Mesendoderm (in vitro differentiated cells): ENCODE data around the gene COL2A1.

Source experiments
- DNase-seq: peaks from one replicate; pipeline ENCODE4 v3.0.0; 2013
- H2AK5ac ChIP-seq: 2 replicates; pipeline ENCODE4 v1.6.1; 2013; ENCODE audit warnings: low read length, inconsistent platforms
- H2BK120ac ChIP-seq: 2 replicates; pipeline ENCODE4 v1.6.1; 2013; ENCODE audit warnings: low read depth, mild to moderate bottlenecking, low read length, moderate library complexity, mixed read lengths
- H2BK15ac ChIP-seq: replicated peaks from 2 replicates; pipeline ENCODE4 v1.6.1; 2013; ENCODE audit warnings: low read depth, mild to moderate bottlenecking, moderate library complexity
- H2BK5ac ChIP-seq: 2 replicates; pipeline ENCODE4 v1.6.1; 2013; ENCODE audit warnings: low read length, inconsistent platforms
- H3K18ac ChIP-seq: 2 replicates; pipeline ENCODE4 v1.6.1; 2013; ENCODE audit warnings: mild to moderate bottlenecking, low read length, mixed read lengths
- H3K23ac ChIP-seq: one replicate; pipeline ENCODE4 v1.6.1; 2013; ENCODE audit warnings: low read length
- H3K27ac ChIP-seq: 2 replicates; pipeline ENCODE4 v1.5.1; 2013; ENCODE audit warnings: low read depth, mild to moderate bottlenecking, inconsistent platforms, low read length, moderate library complexity
- H3K27me3 ChIP-seq: 2 replicates; pipeline ENCODE4 v1.6.1; 2013; ENCODE audit warnings: low read length, control low read depth, mild to moderate bottlenecking, inconsistent platforms; ENCODE audit not compliant: insufficient read depth, poor library complexity
- H3K36me3 ChIP-seq: 2 replicates; pipeline ENCODE4 v1.6.1; 2013; ENCODE audit warnings: low read length, inconsistent platforms; ENCODE audit not compliant: control insufficient read depth, insufficient read depth
- H3K4ac ChIP-seq: one replicate; pipeline ENCODE4 v1.6.1; 2013; ENCODE audit warnings: low read depth, mild to moderate bottlenecking, low read length, moderate library complexity
- H3K4me1 ChIP-seq: 2 replicates; pipeline ENCODE4 v1.6.1; 2013; ENCODE audit warnings: low read depth, low read length, inconsistent platforms; ENCODE audit not compliant: control insufficient read depth
- H3K4me2 ChIP-seq: 2 replicates; pipeline ENCODE4 v1.6.1; 2013; ENCODE audit warnings: low read length
- H3K4me3 ChIP-seq: 2 replicates; pipeline ENCODE4 v1.5.1; 2013; ENCODE audit warnings: mild to moderate bottlenecking, low read length
- H3K56ac ChIP-seq: one replicate; pipeline ENCODE4 v1.6.1; 2013; ENCODE audit warnings: low read length
- H3K79me1 ChIP-seq: 2 replicates; pipeline ENCODE4 v1.6.1; 2013; ENCODE audit warnings: low read length, inconsistent platforms
- H3K79me2 ChIP-seq: 2 replicates; pipeline ENCODE4 v1.6.1; 2013; ENCODE audit warnings: mild to moderate bottlenecking, low read length; ENCODE audit not compliant: control insufficient read depth, insufficient read depth
- H3K9ac ChIP-seq: 2 replicates; pipeline ENCODE4 v1.6.1; 2013; ENCODE audit warnings: low read length, inconsistent platforms
- H4K5ac ChIP-seq: one replicate; pipeline ENCODE4 v1.6.1; 2013; ENCODE audit warnings: low read length
- H4K8ac ChIP-seq: one replicate; pipeline ENCODE4 v1.6.1; 2013; ENCODE audit warnings: low read depth, mild to moderate bottlenecking, control low read depth, low read length, moderate library complexity
- WGBS: extraction: QIAGEN DNeasy Blood & Tissue Kit; methylation state at CpG from one replicate; pipeline ENCODE4 v1.1.7; 2013; ENCODE audit warnings: low lambda C conversion rate, missing lambda C conversion rate; ENCODE audit not compliant: insufficient coverage; ENCODE audit errors: extremely low coverage; 5-methylcytosine and 5-hydroxymethylcytosine counted together

COL2A1 gene

DNA sequence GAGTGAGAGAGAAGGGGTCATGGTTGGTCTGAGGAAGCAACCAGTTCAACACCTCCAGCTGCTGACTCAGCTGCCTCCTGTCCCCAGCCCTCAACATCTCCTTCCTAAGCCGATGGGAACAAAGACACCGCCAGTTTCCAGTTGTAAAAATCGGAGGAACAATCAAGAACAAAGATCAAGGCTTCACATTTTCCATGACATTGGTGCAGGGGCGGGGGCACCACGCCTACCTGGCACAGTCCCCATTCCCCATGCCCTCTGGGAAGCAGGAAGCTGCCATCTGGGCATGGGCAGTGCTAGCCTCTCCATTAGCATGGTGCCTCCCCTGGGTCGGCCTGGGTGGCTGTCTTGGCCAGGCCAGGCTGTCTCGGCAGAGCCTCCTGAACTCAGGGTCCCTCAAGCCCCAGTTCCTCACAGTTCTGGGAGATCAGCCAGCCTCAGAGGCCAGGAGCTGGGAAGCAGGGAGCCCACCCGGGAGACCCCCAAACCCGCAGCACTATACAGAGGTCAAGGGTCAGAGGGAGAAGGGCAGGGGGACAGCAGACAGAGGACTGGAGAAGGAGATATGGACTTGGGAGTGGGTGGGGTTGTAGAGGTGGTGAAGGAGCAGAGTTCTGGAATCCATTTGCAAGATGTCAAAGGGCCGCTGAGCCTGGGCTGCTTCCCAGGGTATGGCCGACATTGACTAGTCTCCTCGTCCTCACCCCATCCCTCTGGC lies 60.5 kb downstream of the COL2A1 start:
- Histone ChIP-seq H3K4me2 (no peak overlapping the region), H2AK5ac (no peak overlapping the region), H3K27me3 (no peaks in the 10 kb centered on the region), H4K5ac (no peak overlapping the region), H3K27ac (no peak overlapping the region), H3K79me1 (no peaks in the 10 kb centered on the region), H3K56ac (no peak overlapping the region), H2BK120ac (no peak overlapping the region), H3K9ac (no peak overlapping the region), H2BK15ac (no peak overlapping the region), H3K4me1 (no peaks in the 10 kb centered on the region), H4K8ac (no peak overlapping the region), H3K36me3 (no peaks in the 10 kb centered on the region), H3K23ac (no peak overlapping the region), H3K79me2 (no peaks in the 10 kb centered on the region), H2BK5ac (no peak overlapping the region), H3K18ac (no peak overlapping the region), H3K4me3 (no peak overlapping the region), H3K4ac (no peak overlapping the region)
- no peak for DNase-seq
- no CpG with 5 or more reads among the region's 12 CpGs for WGBS

DNA sequence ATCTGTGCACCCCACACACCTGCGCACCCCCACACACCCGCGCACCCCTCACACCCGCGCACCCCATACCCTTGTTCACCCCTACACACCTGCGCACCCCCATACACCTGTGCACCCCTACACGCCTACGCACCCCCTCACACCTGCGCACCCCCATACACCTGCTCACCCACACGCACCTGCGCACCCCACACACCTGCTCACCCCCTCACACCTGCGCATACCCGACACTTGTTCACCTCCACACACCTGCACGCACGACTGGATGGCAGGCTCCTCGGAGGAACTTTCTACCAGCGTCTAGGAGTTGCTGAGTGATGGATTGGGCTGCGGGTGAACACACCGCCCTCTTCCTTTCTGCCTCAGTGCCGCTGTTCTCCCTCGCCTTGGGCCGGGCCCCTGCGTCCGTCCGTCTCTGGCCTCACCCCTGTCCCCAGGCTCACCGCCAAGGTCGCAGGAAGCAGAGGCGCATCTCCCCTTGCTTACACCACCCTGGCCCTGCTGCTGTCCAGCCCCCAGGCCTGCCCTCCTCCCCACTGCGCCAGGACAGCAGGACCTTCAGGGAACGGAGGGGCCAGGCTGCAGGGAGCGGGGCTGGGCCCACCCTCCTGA lies 61.6 kb downstream of the COL2A1 start:
- H3K4me2 ChIP-seq, result no peak overlapping the region
- H2BK120ac ChIP-seq, result no peak overlapping the region
- no peak overlapping the region for H3K4me3 ChIP-seq
- H3K23ac ChIP-seq, result no peak overlapping the region
- no peak overlapping the region for H3K4ac ChIP-seq
- no peak overlapping the region for H2BK15ac ChIP-seq
- H3K27me3 ChIP-seq, result no peaks in the 10 kb centered on the region
- H3K79me2 ChIP-seq, result no peaks in the 10 kb centered on the region
- no peak overlapping the region for H4K5ac ChIP-seq
- no peaks in the 10 kb centered on the region for H3K79me1 ChIP-seq
- no peaks in the 10 kb centered on the region for H3K36me3 ChIP-seq
- DNase-seq, result no peak
- H2AK5ac ChIP-seq, result no peak overlapping the region
- H4K8ac ChIP-seq, result no peak overlapping the region
- no peak overlapping the region for H3K18ac ChIP-seq
- WGBS, result no CpG with 5 or more reads among the region's 31 CpGs
- no peak overlapping the region for H3K56ac ChIP-seq
- H3K9ac ChIP-seq, result no peak overlapping the region
- H3K27ac ChIP-seq, result no peak overlapping the region
- no peak overlapping the region for H2BK5ac ChIP-seq
- no peaks in the 10 kb centered on the region for H3K4me1 ChIP-seq

DNA sequence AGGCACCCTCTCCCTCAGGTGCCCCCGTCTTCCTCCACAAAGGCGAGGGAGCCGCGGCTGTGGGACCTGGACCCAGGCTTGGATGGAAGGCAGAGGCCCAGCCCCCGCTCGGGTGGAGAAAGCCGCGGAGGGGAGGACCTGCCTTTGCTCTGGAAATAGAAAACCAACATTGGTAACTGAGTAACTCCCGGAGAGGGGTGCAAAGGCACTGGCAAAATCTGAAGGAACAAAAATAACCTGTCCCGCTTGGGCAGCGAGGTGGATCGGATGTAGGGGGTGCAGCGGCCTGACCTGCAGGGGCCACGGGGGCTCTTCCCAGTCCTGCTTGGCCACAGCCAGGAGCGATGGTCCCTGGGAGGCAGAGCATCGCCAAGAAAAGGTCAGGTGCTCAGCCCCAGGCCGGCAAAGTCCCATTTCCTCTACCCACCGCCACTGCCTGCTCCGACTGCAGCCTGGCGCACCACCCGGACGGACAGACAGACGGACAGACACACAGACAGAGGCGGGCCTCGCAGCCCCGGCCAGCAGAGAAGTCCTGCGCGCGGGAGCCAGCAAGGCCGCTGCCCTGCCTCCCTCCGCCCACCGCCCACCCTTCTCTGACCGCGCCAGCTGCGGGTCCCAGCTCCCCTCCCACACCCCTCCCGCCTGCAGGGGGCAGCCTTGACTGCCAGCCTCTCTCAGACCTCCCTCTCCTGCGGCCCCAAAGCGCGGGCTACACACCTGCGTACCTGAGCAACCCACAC lies 62.2 kb downstream of the COL2A1 start:
- Histone ChIP-seq H3K4me3 (no peak overlapping the region), H3K4me1 (no peaks in the 10 kb centered on the region), H2BK120ac (no peak overlapping the region), H3K23ac (no peak overlapping the region), H3K79me2 (no peaks in the 10 kb centered on the region), H2AK5ac (no peak overlapping the region), H4K8ac (no peak overlapping the region), H3K9ac (no peak overlapping the region), H2BK15ac (no peak overlapping the region), H3K79me1 (no peaks in the 10 kb centered on the region), H3K27me3 (no peaks in the 10 kb centered on the region), H2BK5ac (no peak overlapping the region), H3K36me3 (no peaks in the 10 kb centered on the region), H3K4me2 (no peak overlapping the region), H3K56ac (peak overlapping the region; percentile 22), H3K18ac (no peak overlapping the region), H3K4ac (no peak overlapping the region), H3K27ac (no peak overlapping the region), H4K5ac (no peak overlapping the region)
- peak; percentile 71 for DNase-seq
- no CpG with 5 or more reads among the region's 40 CpGs for WGBS

DNA sequence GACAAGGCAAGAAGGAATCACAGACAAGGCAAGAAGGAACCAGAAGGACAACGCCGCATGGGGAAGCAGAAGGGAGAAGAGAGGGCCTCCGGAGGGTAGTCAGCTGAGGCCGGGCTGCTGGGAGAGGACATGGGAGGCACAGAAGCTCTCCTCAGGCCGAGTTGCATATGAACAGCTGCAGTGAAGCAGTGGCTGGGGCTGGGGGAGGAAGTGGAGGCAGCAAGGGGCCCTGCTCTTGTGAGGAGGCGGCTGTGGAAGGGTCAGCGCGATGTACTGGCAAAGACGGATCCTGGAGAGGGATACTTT lies 62.8 kb downstream of the COL2A1 start:
- Histone ChIP-seq H2BK120ac (no peak overlapping the region), H2AK5ac (no peak overlapping the region), H4K5ac (no peak overlapping the region), H3K27ac (no peak overlapping the region), H2BK15ac (no peak overlapping the region), H3K36me3 (no peaks in the 10 kb centered on the region), H3K56ac (no peak overlapping the region), H4K8ac (no peak overlapping the region), H3K4me2 (no peak overlapping the region), H3K79me1 (no peaks in the 10 kb centered on the region), H3K9ac (no peak overlapping the region), H3K27me3 (no peaks in the 10 kb centered on the region), H3K4me3 (no peak overlapping the region), H3K79me2 (no peaks in the 10 kb centered on the region), H3K4ac (no peak overlapping the region), H3K23ac (no peak overlapping the region), H2BK5ac (no peak overlapping the region), H3K4me1 (no peaks in the 10 kb centered on the region), H3K18ac (no peak overlapping the region)
- no CpG with 5 or more reads among the region's 9 CpGs for WGBS
- no peak for DNase-seq

DNA sequence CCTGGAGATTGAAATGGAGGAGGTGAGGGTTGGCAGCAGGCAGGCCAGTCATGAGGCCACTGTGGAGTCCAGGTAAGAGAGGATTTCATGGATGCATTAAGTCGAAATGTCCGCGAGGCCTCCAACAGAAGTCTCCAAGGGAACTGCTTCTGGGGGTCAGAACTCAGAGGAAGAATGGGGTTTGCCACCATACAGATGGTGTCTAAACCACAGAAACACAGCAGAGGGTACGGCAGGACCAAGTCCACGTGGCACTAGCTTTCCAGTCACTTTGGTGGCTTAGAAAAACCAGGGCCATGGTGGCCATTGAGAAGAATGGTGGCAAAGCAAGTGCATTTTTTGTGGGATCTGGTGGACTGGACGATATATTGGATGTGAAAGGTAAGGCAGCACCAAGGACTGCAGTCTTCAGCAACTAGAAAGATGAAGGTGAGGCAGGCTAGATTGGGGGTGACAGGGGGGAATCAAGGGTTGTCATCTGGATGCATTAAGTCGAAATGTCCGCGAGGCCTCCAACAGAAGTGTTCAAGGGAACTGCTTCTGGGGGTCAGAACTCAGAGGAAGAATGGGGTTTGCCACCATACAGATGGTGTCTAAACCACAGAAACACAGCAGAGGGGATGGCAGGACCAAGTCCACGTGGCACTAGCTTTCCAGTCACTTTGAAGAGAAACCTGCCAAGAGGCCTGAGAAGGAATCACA lies 63.4 kb downstream of the COL2A1 start:
- H3K4me2 ChIP-seq, result no peak overlapping the region
- H3K18ac ChIP-seq, result no peak overlapping the region
- H3K4ac ChIP-seq, result no peak overlapping the region
- no peak overlapping the region for H3K56ac ChIP-seq
- no peak overlapping the region for H3K23ac ChIP-seq
- no peak for DNase-seq
- H3K4me1 ChIP-seq, result no peaks in the 10 kb centered on the region
- no peak overlapping the region for H4K5ac ChIP-seq
- no peaks in the 10 kb centered on the region for H3K27me3 ChIP-seq
- H3K79me1 ChIP-seq, result no peaks in the 10 kb centered on the region
- H2AK5ac ChIP-seq, result no peak overlapping the region
- H3K9ac ChIP-seq, result no peak overlapping the region
- no peak overlapping the region for H2BK15ac ChIP-seq
- H3K27ac ChIP-seq, result no peak overlapping the region
- no peak overlapping the region for H4K8ac ChIP-seq
- H3K79me2 ChIP-seq, result no peaks in the 10 kb centered on the region
- H2BK120ac ChIP-seq, result no peak overlapping the region
- WGBS, result no CpG with 5 or more reads among the region's 10 CpGs
- no peak overlapping the region for H3K4me3 ChIP-seq
- H2BK5ac ChIP-seq, result no peak overlapping the region
- H3K36me3 ChIP-seq, result no peaks in the 10 kb centered on the region
